Activated CD4-positive, alpha-beta T cell treated with anti-CD3 and anti-CD28 coated beads, Interleukin-2, amount 50 U/mL, for 48 hours (primary cell): ENCODE results near the gene CHCHD1.
A peak's percentile ranks its signal among the peaks of the same experiment; 100 is the strongest.
"Not testable (repeated sequence)": the region's sequence is repeated elsewhere in the genome, so short reads cannot be mapped to it uniquely, and the experiment has no call there.

ENCODE experiments used
- DNase-seq, 2 experiments: peaks; one replicate each; pipeline ENCODE4 v3.0.0-alpha.2; 2020

The CHCHD1 gene

GRCh38 chr10:73769396-73769795 is 12.5 kb upstream of the CHCHD1 start:
- DNase-seq: no peak

- DNase-seq: no peak
These were observed 10.0 kb upstream of the CHCHD1 start for GRCh38 chr10:73771722-73772280.

- DNase-seq: peak; percentile 83 to 85
These were observed 9.3 kb upstream of the CHCHD1 start for GRCh38 chr10:73772281-73773151.

- peak; percentile 35 to 48 for DNase-seq
These were observed 8.5 kb upstream of the CHCHD1 start for GRCh38 chr10:73773152-73773879.

GRCh38 chr10:73774637-73775036 is 7.2 kb upstream of the CHCHD1 start:
- no peak for DNase-seq

GRCh38 chr10:73779018-73779417 is 2.8 kb upstream of the CHCHD1 start:
- no peak for DNase-seq

GRCh38 chr10:73779539-73780197 is 2.2 kb upstream of the CHCHD1 start:
- DNase-seq: no peak

GRCh38 chr10:73780301-73780700 is 1.5 kb upstream of the CHCHD1 start:
- no peak for DNase-seq

- DNase-seq: no peak
These were observed 882 bp upstream of the CHCHD1 start for GRCh38 chr10:73780966-73781365.

GRCh38 chr10:73781548-73781878 is 335 bp upstream of the CHCHD1 start:
- no peak for DNase-seq

GRCh38 chr10:73782749-73783085 is 869 bp downstream of the CHCHD1 start:
- DNase-seq: no peak

GRCh38 chr10:73785211-73785720 is 3.4 kb downstream of the CHCHD1 start, which contains the start of gene ZSWIM8:
ZSWIM8 (plus strand) TSS chr10:73785606; CDS start chr10:73785879, 273 bp downstream.
- peak; percentile 79 to 85 for DNase-seq

GRCh38 chr10:73785721-73786511 is 4.1 kb downstream of the CHCHD1 start:
- peak; percentile 34 to 49 for DNase-seq

GRCh38 chr10:73786512-73786885 is 4.7 kb downstream of the CHCHD1 start:
- DNase-seq: no peak

- DNase-seq: not testable (repeated sequence)
These were observed 5.4 kb downstream of the CHCHD1 start for GRCh38 chr10:73787031-73787800.

GRCh38 chr10:73788864-73789658 is 7.2 kb downstream of the CHCHD1 start:
- DNase-seq: no peak

- DNase-seq: no peak
These were observed 7.8 kb downstream of the CHCHD1 start for GRCh38 chr10:73789659-73790055.

- no peak for DNase-seq
These were observed 9.2 kb downstream of the CHCHD1 start for GRCh38 chr10:73790886-73791625.

GRCh38 chr10:73791871-73792400 is 10.1 kb downstream of the CHCHD1 start:
- no peak for DNase-seq

- no peak for DNase-seq
These were observed 11.6 kb downstream of the CHCHD1 start for GRCh38 chr10:73793456-73793855.
